Right atrium auricular region (tissue), 2 donors: ENCODE results near the gene LRP1B. TPM values are rescaled to one million over a fixed set of nuclear protein-coding genes. Genes with fewer than 3 reads are reported as not detected.

ENCODE experiments used
- DNase-seq: peaks from one replicate; pipeline ENCODE4 v3.0.0-alpha.2; 2019; ENCODE audit warnings: low spot score
- H3K27ac ChIP-seq, 2 donors: fragments of 200-600 bp; sonication (generic); 1 replicate in 1 of 2; 2 replicates in 1 of 2; pipeline ENCODE4 v1.5.1; 2016 to 2019
- H3K27me3 ChIP-seq, 2 donors: fragments of 200-600 bp; sonication (generic); one replicate each; pipeline versions ENCODE4 v1.5.1 to v1.6.0; 2017 to 2019
- H3K36me3 ChIP-seq: fragments of 200-600 bp; sonication (generic); one replicate; pipeline ENCODE4 v1.5.1; 2016
- H3K4me1 ChIP-seq, 2 donors: fragments of 200-600 bp; sonication (generic); one replicate each; pipeline versions ENCODE4 v1.5.1 to v1.6.0; 2017 to 2019
- H3K4me3 ChIP-seq, 2 donors: fragments of 200-600 bp; sonication (generic); 1 replicate in 1 of 2; 2 replicates in 1 of 2; pipeline ENCODE4 v1.5.1; 2017 to 2019; ENCODE audit warnings: mild to moderate bottlenecking in 1 of 2, moderate library complexity in 1 of 2
- H3K9me3 ChIP-seq, 2 donors: fragments of 200-600 bp; sonication (generic); one replicate each; pipeline ENCODE4 v1.5.1; 2019
- CTCF ChIP-seq, 2 donors: fragments of 200-600 bp; sonication (generic); IDR thresholded peaks; one replicate each; pipeline ENCODE4 v1.5.1; 2019; ENCODE audit warnings: antibody characterized with exemption in 2 of 2
- total RNA-seq, 2 donors: library from RNA; depleted of rRNA; stranded (reverse); fragments of >200 nt; gene quantifications; one replicate each; pipeline ENCODE4 v1.1.0, GENCODE V29; 2016

LRP1B gene
- total RNA-seq, 2 donors from 2014 or later, result 0.44 to 0.47 TPM

GRCh38 chr2:140643761-140644187 lies 1487.0 kb downstream of the LRP1B start:
- no peak overlapping the region for H3K4me3 ChIP-seq
- H3K36me3 ChIP-seq, result no peaks in the 10 kb centered on the region
- DNase-seq, result no peak
- no peaks in the 10 kb centered on the region for H3K9me3 ChIP-seq
- no peak overlapping the region for H3K27ac ChIP-seq
- H3K27me3 ChIP-seq, result no peaks in the 10 kb centered on the region
- no peaks in the 10 kb centered on the region for H3K4me1 ChIP-seq
- TF ChIP-seq CTCF (IDR thresholded peaks at IDR 0.05), result no peak

- H3K27me3 ChIP-seq, result no peaks in the 10 kb centered on the region
- no peak for DNase-seq
- no peak overlapping the region for H3K4me3 ChIP-seq
- H3K4me1 ChIP-seq, result no peaks in the 10 kb centered on the region
- no peak for TF ChIP-seq CTCF (IDR thresholded peaks at IDR 0.05)
- H3K36me3 ChIP-seq, result no peaks in the 10 kb centered on the region
- no peaks in the 10 kb centered on the region for H3K9me3 ChIP-seq
- no peak overlapping the region for H3K27ac ChIP-seq
Observed at GRCh38 chr2:140641163-140641562, 1489.7 kb downstream of the LRP1B start.

GRCh38 chr2:140639628-140640027 lies 1491.2 kb downstream of the LRP1B start:
- Histone ChIP-seq H3K9me3 (no peaks in the 10 kb centered on the region), H3K27ac (no peak overlapping the region), H3K36me3 (no peaks in the 10 kb centered on the region), H3K27me3 (no peaks in the 10 kb centered on the region), H3K4me1 (no peaks in the 10 kb centered on the region), H3K4me3 (no peak overlapping the region)
- no peak for DNase-seq
- no peak for TF ChIP-seq CTCF (IDR thresholded peaks at IDR 0.05)

- H3K36me3 ChIP-seq, result no peaks in the 10 kb centered on the region
- peaks cover 0 to 4% of the 10 kb centered on the region in 2 donors for H3K9me3 ChIP-seq
- no peak for TF ChIP-seq CTCF (IDR thresholded peaks at IDR 0.05)
- no peak for DNase-seq
- H3K27me3 ChIP-seq, result no peaks in the 10 kb centered on the region
- H3K4me3 ChIP-seq, result no peak overlapping the region
- no peak overlapping the region for H3K27ac ChIP-seq
- H3K4me1 ChIP-seq, result no peaks in the 10 kb centered on the region
Observed at GRCh38 chr2:140630557-140630956, 1500.3 kb downstream of the LRP1B start.

- H3K36me3 ChIP-seq, result no peaks in the 10 kb centered on the region
- DNase-seq, result no peak
- H3K4me1 ChIP-seq, result no peaks in the 10 kb centered on the region
- H3K27ac ChIP-seq, result no peak overlapping the region
- no peaks in the 10 kb centered on the region for H3K27me3 ChIP-seq
- H3K4me3 ChIP-seq, result no peak overlapping the region
- TF ChIP-seq CTCF (IDR thresholded peaks at IDR 0.05), result no peak
- H3K9me3 ChIP-seq, result peaks cover 0 to 4% of the 10 kb centered on the region in 2 donors
Observed at GRCh38 chr2:140627885-140628284, 1502.9 kb downstream of the LRP1B start.

GRCh38 chr2:140627136-140627535 lies 1503.7 kb downstream of the LRP1B start:
- no peaks in the 10 kb centered on the region for H3K36me3 ChIP-seq
- peaks cover 0 to 4% of the 10 kb centered on the region in 2 donors for H3K9me3 ChIP-seq
- DNase-seq, result no peak
- H3K4me3 ChIP-seq, result no peak overlapping the region
- no peak for TF ChIP-seq CTCF (IDR thresholded peaks at IDR 0.05)
- H3K27ac ChIP-seq, result no peak overlapping the region
- no peaks in the 10 kb centered on the region for H3K27me3 ChIP-seq
- no peaks in the 10 kb centered on the region for H3K4me1 ChIP-seq
